Mononuclear cell (primary cell): ENCODE data around the gene KCTD1. TPM values are rescaled to one million over a fixed set of nuclear protein-coding genes. Genes with fewer than 3 reads are reported as not detected.

Experiments used
- H3K27me3 ChIP-seq: 2 replicates; pipeline ENCODE4 v1.6.0; 2011; ENCODE audit warnings: low read length, control low read depth; ENCODE audit not compliant: insufficient read depth
- H3K4me1 ChIP-seq: 2 replicates; pipeline ENCODE4 v1.5.1; 2011; ENCODE audit warnings: mild to moderate bottlenecking, low read length, control low read depth; ENCODE audit not compliant: insufficient read depth
- H3K4me3 ChIP-seq: 2 replicates; pipeline ENCODE4 v1.5.1; 2011; ENCODE audit warnings: mild to moderate bottlenecking, low read length, moderate library complexity
- H3K9me3 ChIP-seq: 2 replicates; pipeline ENCODE4 v1.5.1; 2011; ENCODE audit warnings: low read depth, mild to moderate bottlenecking, control low read depth, low read length
- total RNA-seq: library from RNA; depleted of rRNA; stranded (reverse); fragments of >200 nt; gene quantifications from one replicate; pipeline ENCODE4 v1.2.3, GENCODE V29; 2012

Gene KCTD1
- 1.3 TPM for total RNA-seq

GRCh38 chr18:26548415-26549262 lies at the start of gene KCTD1:
KCTD1 (minus strand) TSS chr18:26548553; CDS start chr18:26548536, 17 bp downstream.
- Histone ChIP-seq H3K4me3 (peak within 1 kb of the TSS; percentile 65), H3K4me1 (peaks cover 36% of the 10 kb centered on the region), H3K27me3 (peaks cover 51% of the 10 kb centered on the region), H3K9me3 (no peaks in the 10 kb centered on the region)

DNA sequence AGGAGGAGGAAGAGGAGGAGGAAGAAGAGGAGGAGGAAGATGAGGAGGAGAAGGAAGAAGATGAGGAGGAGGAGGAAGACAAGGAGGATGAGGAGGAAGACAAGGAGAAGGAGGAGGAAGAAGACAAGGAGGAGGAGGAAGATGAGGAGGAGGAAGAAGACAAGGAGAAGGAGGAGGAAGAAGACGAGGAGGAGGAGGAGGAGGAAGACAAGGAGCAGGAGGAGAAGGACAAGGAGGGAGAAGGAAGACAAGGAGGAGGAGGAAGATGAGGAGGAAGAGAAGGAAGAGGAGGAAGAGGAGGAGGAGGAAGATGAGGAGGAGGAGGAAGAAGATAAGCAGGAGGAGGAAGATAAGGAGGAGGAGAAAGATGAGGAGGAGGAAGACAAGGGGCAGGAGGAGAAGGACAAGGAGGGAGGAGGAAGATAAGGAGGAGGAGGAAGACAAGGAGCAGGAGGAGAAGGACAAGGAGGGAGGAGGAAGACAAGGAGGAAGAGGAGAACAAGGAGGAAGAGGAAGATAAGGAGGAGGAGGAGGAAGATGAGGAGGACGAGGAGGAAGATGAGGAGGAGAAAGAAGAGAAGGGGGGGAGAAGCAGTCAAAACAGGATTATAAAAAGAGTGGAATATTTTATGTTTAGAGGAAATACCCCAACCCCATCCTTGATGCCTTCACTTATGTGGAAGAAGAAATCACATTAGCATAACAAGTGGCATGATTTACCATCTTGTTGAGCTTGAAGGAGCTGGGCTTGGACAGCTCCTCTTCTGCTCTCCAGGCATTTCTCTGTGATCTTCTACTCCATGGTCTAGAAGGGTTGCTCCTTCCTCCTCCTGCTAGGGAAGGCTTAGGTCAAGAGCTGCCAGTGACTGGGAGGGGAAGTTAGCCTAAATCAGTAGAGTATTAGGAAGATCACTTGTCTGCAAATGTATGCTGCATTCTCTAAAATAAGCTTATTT lies 45.3 kb upstream of the KCTD1 start:
- Histone ChIP-seq H3K9me3 (no peaks in the 10 kb centered on the region), H3K27me3 (no peaks in the 10 kb centered on the region), H3K4me3 (no peak overlapping the region), H3K4me1 (no peaks in the 10 kb centered on the region)

DNA sequence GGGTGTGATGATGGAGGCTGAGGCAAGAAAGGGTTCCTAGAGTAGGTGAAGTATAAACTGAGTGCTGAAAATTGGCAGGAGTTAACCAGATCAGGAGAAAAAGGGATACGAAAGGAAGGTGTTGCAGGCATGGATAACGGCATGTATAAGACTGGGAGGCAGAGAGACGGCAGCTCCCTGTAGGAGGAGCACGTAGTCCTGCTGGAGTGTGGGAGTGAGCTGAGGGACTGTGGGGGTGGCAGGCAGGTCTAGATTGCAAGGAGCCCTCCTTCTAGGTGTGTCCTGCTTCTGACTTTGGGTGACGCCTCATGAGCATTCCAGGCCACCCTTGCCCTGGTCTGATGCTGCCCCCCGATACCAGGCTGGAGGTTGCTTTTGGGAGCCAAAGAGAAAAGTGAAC lies 36.4 kb upstream of the KCTD1 start:
- no peak overlapping the region for H3K4me3 ChIP-seq
- H3K9me3 ChIP-seq: no peaks in the 10 kb centered on the region
- no peaks in the 10 kb centered on the region for H3K4me1 ChIP-seq
- no peaks in the 10 kb centered on the region for H3K27me3 ChIP-seq

- Histone ChIP-seq H3K4me3 (no peak overlapping the region), H3K9me3 (no peaks in the 10 kb centered on the region), H3K4me1 (peaks cover 6% of the 10 kb centered on the region), H3K27me3 (peaks cover 25% of the 10 kb centered on the region)
Observed at GRCh38 chr18:26579941-26580618, 31.7 kb upstream of the KCTD1 start.

GRCh38 chr18:26575865-26576217 lies 27.5 kb upstream of the KCTD1 start:
- Histone ChIP-seq H3K4me1 (peaks cover 7% of the 10 kb centered on the region), H3K27me3 (peaks cover 42% of the 10 kb centered on the region), H3K9me3 (no peaks in the 10 kb centered on the region), H3K4me3 (no peak overlapping the region)

GRCh38 chr18:26574958-26575864 lies 26.9 kb upstream of the KCTD1 start:
- peaks cover 7% of the 10 kb centered on the region for H3K4me1 ChIP-seq
- no peaks in the 10 kb centered on the region for H3K9me3 ChIP-seq
- peaks cover 42% of the 10 kb centered on the region for H3K27me3 ChIP-seq
- H3K4me3 ChIP-seq: no peak overlapping the region

GRCh38 chr18:26568926-26569665 lies 20.7 kb upstream of the KCTD1 start:
- Histone ChIP-seq H3K27me3 (peaks cover 7% of the 10 kb centered on the region), H3K4me3 (no peak overlapping the region), H3K9me3 (no peaks in the 10 kb centered on the region), H3K4me1 (no peaks in the 10 kb centered on the region)

DNA sequence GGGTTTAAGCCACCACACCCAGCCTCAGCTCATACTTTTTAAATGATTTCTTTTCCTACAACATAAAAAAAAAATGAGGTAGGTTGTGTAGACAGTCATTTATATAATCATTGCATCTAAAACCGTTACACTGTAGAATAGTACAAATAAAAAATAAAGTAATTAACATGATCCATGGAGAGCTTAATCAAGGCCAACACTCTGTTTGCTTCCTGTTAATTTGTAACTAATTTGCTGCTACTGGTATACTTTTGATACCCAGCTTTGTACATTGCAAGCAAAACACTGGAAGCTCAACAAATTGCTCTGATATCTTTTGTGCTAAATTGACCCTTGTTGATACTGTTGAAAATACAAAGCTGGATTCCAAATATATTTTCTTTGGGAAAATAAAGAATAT lies 20.2 kb upstream of the KCTD1 start:
- Histone ChIP-seq H3K4me1 (no peaks in the 10 kb centered on the region), H3K9me3 (no peaks in the 10 kb centered on the region), H3K27me3 (peaks cover 4% of the 10 kb centered on the region), H3K4me3 (no peak overlapping the region)

DNA sequence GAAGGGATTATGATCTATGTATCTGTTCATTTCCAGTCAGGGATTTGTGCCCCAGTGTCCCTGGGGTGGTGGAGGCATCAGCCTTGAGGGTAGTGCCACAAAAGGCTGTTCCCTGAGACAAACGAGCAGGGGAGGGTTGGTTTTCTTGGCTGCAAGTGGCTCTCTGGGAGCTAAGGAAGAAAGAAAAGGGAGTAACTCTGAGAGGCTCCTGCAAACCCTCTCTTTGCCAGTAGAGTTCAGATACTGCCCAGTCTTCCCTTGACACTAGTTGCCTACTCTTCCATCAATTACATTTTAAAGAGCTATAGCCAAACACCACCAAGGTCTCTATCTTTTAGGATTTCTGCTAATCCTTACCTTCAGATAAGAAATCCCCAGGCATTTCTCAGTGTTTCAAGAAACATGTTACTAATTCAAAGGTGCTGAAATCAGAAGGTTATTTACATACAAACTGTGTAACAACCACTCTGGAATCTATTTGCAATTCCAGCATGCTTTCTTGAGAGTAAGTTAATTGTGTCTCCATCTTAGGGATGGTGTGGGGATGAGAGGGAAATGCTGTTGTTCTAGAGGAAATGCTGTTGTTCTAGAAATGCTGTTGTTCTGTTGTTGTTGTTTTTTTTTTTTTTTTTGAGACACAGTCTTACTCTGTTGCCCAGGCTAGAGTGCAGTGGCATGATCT lies 18.7 kb upstream of the KCTD1 start:
- H3K4me3 ChIP-seq: no peak overlapping the region
- H3K27me3 ChIP-seq: no peaks in the 10 kb centered on the region
- H3K9me3 ChIP-seq: no peaks in the 10 kb centered on the region
- no peaks in the 10 kb centered on the region for H3K4me1 ChIP-seq

- Histone ChIP-seq H3K9me3 (no peaks in the 10 kb centered on the region), H3K27me3 (no peaks in the 10 kb centered on the region), H3K4me1 (no peaks in the 10 kb centered on the region), H3K4me3 (no peak overlapping the region)
Observed at GRCh38 chr18:26565514-26565913, 17.2 kb upstream of the KCTD1 start.

DNA sequence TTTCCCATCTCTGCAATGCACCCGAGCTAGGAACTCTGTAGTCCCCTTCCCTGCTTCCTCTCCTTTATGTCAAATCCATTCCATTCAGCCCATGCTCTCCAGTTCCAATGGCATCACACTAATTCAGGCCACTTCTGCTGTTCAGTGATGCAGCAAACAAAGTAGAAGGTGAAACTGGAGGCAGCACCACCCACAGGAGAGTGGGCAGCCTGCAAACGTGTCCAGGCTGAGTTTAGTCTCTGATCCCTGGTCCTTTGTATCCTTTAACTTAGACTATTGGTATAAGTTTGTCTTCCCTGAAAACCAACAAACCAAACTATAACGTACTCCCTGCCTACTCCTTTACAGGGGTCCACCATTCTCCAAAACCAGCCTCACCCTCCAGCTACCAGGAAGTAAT lies 14.7 kb upstream of the KCTD1 start:
- no peaks in the 10 kb centered on the region for H3K4me1 ChIP-seq
- H3K4me3 ChIP-seq: no peak overlapping the region
- H3K9me3 ChIP-seq: no peaks in the 10 kb centered on the region
- no peaks in the 10 kb centered on the region for H3K27me3 ChIP-seq

DNA sequence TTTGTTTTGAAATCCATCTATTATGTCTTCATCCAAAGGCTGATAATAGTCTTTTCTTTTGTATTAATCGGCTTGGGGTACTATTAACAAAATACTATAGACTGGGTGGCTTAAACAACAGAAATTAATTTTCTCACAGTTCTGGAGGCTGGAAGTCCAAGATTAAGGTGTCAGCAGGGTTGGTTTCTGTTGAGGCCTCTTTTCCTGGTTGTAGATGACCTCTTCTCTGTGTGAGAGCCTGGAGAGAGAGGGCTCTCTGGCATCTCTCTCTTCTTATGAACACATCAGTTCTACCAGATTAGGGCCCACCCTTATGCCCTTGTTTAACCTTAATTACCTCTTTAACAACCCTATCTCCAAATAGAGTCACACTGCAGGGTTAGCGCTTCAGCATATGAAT lies 14.2 kb upstream of the KCTD1 start:
- Histone ChIP-seq H3K4me3 (no peak overlapping the region), H3K9me3 (no peaks in the 10 kb centered on the region), H3K27me3 (no peaks in the 10 kb centered on the region), H3K4me1 (no peaks in the 10 kb centered on the region)

DNA sequence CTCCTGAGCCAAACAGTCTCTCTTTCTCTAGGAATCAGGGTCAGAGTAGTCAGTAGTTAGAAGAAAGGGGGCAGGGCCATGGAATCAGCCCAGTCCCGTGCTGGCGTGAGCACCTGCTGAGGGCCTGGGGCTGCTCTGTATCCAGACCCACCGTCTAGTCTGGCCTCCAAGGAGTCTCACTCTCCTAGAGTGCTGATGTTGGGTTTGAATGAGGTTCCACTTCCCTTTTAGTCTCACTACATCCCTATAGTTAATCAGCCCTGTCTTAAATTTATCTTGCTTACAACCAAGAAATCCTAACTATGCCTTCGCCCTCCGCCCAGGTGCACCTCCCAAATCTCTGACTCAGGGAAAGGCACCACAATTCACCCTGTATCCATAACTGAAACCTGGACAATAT lies 13.4 kb upstream of the KCTD1 start:
- Histone ChIP-seq H3K4me1 (no peaks in the 10 kb centered on the region), H3K27me3 (peaks cover under 1% of the 10 kb centered on the region), H3K9me3 (no peaks in the 10 kb centered on the region), H3K4me3 (no peak overlapping the region)
